ACHN (cell line): ENCODE measurements around the gene ZFYVE1.
"Not testable (repeated sequence)": the region's sequence is repeated elsewhere in the genome, so short reads cannot be mapped to it uniquely, and the experiment has no call there.

ENCODE experiments used
- DNase-seq: peaks from one replicate; pipeline ENCODE4 v3.0.0-alpha.2; 2015
- in situ Hi-C: cut with HindIII; loops from 2 replicates; pipeline ENCODE4 v1.10.0; 2017; ENCODE audit warnings: low sequenced_read_pairs, low pct_ligation_motif_present, low pct_unique_long_range_greater_than_20kb

Gene ZFYVE1

GRCh38 chr14:73026845-73027542 lies at the start of gene ZFYVE1:
Gene ZFYVE1, minus strand, starts transcription at chr14:73027106. Its CDS starts 2,598 bp downstream, at chr14:73024508.
- DNase-seq, result peak; percentile 97
- in situ Hi-C loops, result no loop called here

GRCh38 chr14:73069585-73069984 lies 42.7 kb upstream of the ZFYVE1 start:
- DNase-seq, result no peak
- in situ Hi-C loops, result no loop called here

GRCh38 chr14:73058922-73059673 lies 32.2 kb upstream of the ZFYVE1 start:
- in situ Hi-C loops, result no loop called here
- DNase-seq, result peak; percentile 38

GRCh38 chr14:73058224-73058921 lies 31.5 kb upstream of the ZFYVE1 start, which contains the start of gene RBM25:
Gene RBM25, plus strand, starts transcription at chr14:73058534. Its CDS starts 13,108 bp downstream, at chr14:73071642.
- DNase-seq, result peak; percentile 98
- in situ Hi-C loops, result no loop called here

GRCh38 chr14:73057944-73058223 lies 31.0 kb upstream of the ZFYVE1 start:
- DNase-seq, result no peak
- in situ Hi-C loops, result no loop called here

- in situ Hi-C loops, result no loop called here
- no peak for DNase-seq
These were observed 28.3 kb upstream of the ZFYVE1 start for GRCh38 chr14:73055251-73055650.

- in situ Hi-C loops, result no loop called here
- DNase-seq, result no peak
These were observed 22.5 kb upstream of the ZFYVE1 start for GRCh38 chr14:73049428-73049827.

GRCh38 chr14:73047808-73048207 lies 20.9 kb upstream of the ZFYVE1 start:
- in situ Hi-C loops, result no loop called here

GRCh38 chr14:73036706-73037450 lies 10.0 kb upstream of the ZFYVE1 start:
- in situ Hi-C loops, result not testable (repeated sequence)

More at GRCh38 chr14:73047808-73048207, 20.9 kb upstream of the ZFYVE1 start:
- no peak for DNase-seq

GRCh38 chr14:73027984-73028383 lies 1.1 kb upstream of the ZFYVE1 start:
- DNase-seq, result no peak
- in situ Hi-C loops, result no loop called here

More at GRCh38 chr14:73036706-73037450, 10.0 kb upstream of the ZFYVE1 start:
- peak; percentile 16 for DNase-seq

- in situ Hi-C loops, result no loop called here
- no peak for DNase-seq
These were observed 640 bp upstream of the ZFYVE1 start for GRCh38 chr14:73027546-73027945.

GRCh38 chr14:73026243-73026844 lies 562 bp downstream of the ZFYVE1 start:
- in situ Hi-C loops, result no loop called here
- DNase-seq, result no peak

- in situ Hi-C loops, result no loop called here
These were observed 1.4 kb downstream of the ZFYVE1 start for GRCh38 chr14:73025544-73025943.

GRCh38 chr14:73022051-73022450 lies 4.9 kb downstream of the ZFYVE1 start:
- in situ Hi-C loops, result no loop called here
- DNase-seq, result no peak

More at GRCh38 chr14:73025544-73025943, 1.4 kb downstream of the ZFYVE1 start:
- peak; percentile 9 for DNase-seq

GRCh38 chr14:73016011-73016410 lies 10.9 kb downstream of the ZFYVE1 start:
- in situ Hi-C loops, DNase-seq: not testable (repeated sequence)

GRCh38 chr14:73015552-73015951 lies 11.4 kb downstream of the ZFYVE1 start:
- in situ Hi-C loops, DNase-seq: not testable (repeated sequence)

- DNase-seq, result no peak
- in situ Hi-C loops, result no loop called here
These were observed 12.8 kb downstream of the ZFYVE1 start for GRCh38 chr14:73014105-73014504.

- DNase-seq, in situ Hi-C loops: not testable (repeated sequence)
These were observed 15.7 kb downstream of the ZFYVE1 start for GRCh38 chr14:73011189-73011588.
